ENCODE measurements around the gene CYTH3. TPM values are rescaled to one million over a fixed set of nuclear protein-coding genes. Genes with fewer than 3 reads are reported as not detected.

The CYTH3 gene
- total RNA-seq, 1 donor = 89.4 TPM

DNA sequence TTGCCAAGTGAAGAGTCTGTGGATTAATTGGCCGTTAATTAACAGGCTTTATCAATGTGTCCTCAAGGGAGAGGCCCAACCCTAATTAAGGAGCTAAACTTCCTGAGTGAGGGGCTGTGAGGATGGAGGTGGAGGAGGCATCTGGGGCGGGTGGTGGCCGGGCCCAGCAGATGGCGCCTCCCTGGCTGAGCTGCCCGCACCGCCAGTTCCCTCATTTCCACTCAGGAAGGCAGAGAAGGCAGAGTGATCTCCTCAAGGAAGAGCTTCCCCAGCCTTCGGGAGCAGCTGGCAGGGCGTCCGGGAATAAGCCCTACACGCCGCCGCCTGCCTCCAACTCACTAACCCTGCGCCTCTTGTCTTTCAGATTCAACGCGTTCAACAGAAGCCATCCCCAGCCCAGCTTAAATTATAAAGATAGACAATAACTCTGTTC, 112.2 kb downstream of the CYTH3 start:
- Histone ChIP-seq H2AFZ (ENCODE audit: low read length) (no peak overlapping the region), H3K36me3 (ENCODE audit: insufficient read depth, low read length) (peaks cover 64% of the 10 kb centered on the region), H3K79me2 (ENCODE audit: insufficient read depth, low read length) (peaks cover 2% of the 10 kb centered on the region), H3K27me3 (ENCODE audit: insufficient read depth, low read length) (no peaks in the 10 kb centered on the region), H3K27ac (ENCODE audit: low read depth, low read length) (peak overlapping the region; percentile 59), H3K4me1 (ENCODE audit: insufficient read depth, low read length) (peaks cover 4% of the 10 kb centered on the region), H3K9me3 (ENCODE audit: low read depth, low read length) (no peaks in the 10 kb centered on the region), H3K4me3 (ENCODE audit: insufficient read depth, low read length) (no peak overlapping the region), H4K20me1 (ENCODE audit: insufficient read depth, low read length) (no peaks in the 10 kb centered on the region), H3K4me2 (ENCODE audit: insufficient read depth, low read length) (peak overlapping the region; percentile 21)
- peak; percentile 100 for DNase-seq (ENCODE audit: insufficient read length, low spot score, missing footprints)
- TF ChIP-seq, protein P1, sequence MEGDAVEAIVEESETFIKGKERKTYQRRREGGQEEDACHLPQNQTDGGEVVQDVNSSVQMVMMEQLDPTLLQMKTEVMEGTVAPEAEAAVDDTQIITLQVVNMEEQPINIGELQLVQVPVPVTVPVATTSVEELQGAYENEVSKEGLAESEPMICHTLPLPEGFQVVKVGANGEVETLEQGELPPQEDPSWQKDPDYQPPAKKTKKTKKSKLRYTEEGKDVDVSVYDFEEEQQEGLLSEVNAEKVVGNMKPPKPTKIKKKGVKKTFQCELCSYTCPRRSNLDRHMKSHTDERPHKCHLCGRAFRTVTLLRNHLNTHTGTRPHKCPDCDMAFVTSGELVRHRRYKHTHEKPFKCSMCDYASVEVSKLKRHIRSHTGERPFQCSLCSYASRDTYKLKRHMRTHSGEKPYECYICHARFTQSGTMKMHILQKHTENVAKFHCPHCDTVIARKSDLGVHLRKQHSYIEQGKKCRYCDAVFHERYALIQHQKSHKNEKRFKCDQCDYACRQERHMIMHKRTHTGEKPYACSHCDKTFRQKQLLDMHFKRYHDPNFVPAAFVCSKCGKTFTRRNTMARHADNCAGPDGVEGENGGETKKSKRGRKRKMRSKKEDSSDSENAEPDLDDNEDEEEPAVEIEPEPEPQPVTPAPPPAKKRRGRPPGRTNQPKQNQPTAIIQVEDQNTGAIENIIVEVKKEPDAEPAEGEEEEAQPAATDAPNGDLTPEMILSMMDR (IDR thresholded peaks at IDR 0.05; ENCODE audit: extremely low read depth, low read depth, low read length) = peak; percentile 76

DNA sequence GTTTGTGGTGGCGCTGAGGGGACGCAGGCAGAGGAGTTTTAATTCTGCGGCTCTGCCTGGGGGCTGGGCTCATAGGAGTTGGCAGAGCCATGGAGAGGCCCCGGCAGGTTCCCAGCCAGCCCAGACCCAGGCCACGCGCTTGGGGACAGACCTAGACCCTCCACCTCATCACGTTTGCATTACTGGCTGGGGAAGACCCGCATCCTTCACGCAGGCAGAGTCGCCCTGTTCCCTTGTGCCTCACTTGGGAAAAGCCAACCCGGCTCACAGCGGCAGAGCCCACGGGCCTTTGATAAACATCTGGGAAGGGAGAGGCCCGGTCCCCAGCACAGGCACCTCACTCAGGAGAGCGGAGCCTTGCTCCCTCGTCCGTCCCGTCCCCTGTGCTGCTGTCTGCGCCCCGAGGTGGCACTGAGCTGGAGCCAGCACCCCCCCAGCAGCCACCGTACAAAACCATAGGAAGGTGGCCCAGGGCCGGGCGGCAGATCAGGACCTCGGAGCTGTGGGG, 112.8 kb downstream of the CYTH3 start:
- Histone ChIP-seq H3K4me2 (ENCODE audit: insufficient read depth, low read length) (no peak overlapping the region), H3K27me3 (ENCODE audit: insufficient read depth, low read length) (no peaks in the 10 kb centered on the region), H3K36me3 (ENCODE audit: insufficient read depth, low read length) (peaks cover 62% of the 10 kb centered on the region), H3K27ac (ENCODE audit: low read depth, low read length) (peak overlapping the region; percentile 59), H3K79me2 (ENCODE audit: insufficient read depth, low read length) (peaks cover 2% of the 10 kb centered on the region), H2AFZ (ENCODE audit: low read length) (no peak overlapping the region), H3K4me3 (ENCODE audit: insufficient read depth, low read length) (no peak overlapping the region), H3K9me3 (ENCODE audit: low read depth, low read length) (no peaks in the 10 kb centered on the region), H4K20me1 (ENCODE audit: insufficient read depth, low read length) (no peaks in the 10 kb centered on the region), H3K4me1 (ENCODE audit: insufficient read depth, low read length) (peaks cover 4% of the 10 kb centered on the region)
- peak; percentile 86 for DNase-seq (ENCODE audit: insufficient read length, low spot score, missing footprints)
- TF ChIP-seq, protein P1 (IDR thresholded peaks at IDR 0.05; ENCODE audit: extremely low read depth, low read depth, low read length) = no peak

DNA sequence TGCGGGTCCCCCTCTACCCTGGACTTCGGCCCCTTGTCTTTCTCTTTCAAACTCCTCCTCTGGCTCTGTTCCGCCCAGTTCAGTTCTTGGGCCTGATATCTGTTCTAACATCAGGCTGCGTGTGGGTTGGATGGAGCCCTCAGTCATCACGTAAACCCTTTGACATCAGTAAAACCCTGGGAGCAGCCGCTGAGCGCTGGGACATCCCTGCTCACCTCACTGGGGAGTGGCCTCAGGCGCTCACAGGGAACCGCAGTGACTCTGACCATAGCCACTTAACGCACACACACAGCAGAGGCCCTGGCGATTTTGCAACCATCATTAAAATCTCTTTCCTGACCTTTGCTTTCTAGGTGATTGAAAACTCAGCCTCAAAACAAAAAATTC, 113.3 kb downstream of the CYTH3 start:
- TF ChIP-seq, protein P1 (IDR thresholded peaks at IDR 0.05; ENCODE audit: extremely low read depth, low read depth, low read length) = no peak
- H3K4me3 ChIP-seq (ENCODE audit: insufficient read depth, low read length) = no peak overlapping the region
- peaks cover 4% of the 10 kb centered on the region for H3K4me1 ChIP-seq (ENCODE audit: insufficient read depth, low read length)
- peaks cover 2% of the 10 kb centered on the region for H3K79me2 ChIP-seq (ENCODE audit: insufficient read depth, low read length)
- H3K9me3 ChIP-seq (ENCODE audit: low read depth, low read length) = no peaks in the 10 kb centered on the region
- peaks cover 57% of the 10 kb centered on the region for H3K36me3 ChIP-seq (ENCODE audit: insufficient read depth, low read length)
- H3K27me3 ChIP-seq (ENCODE audit: insufficient read depth, low read length) = no peaks in the 10 kb centered on the region
- no peak overlapping the region for H3K4me2 ChIP-seq (ENCODE audit: insufficient read depth, low read length)
- H4K20me1 ChIP-seq (ENCODE audit: insufficient read depth, low read length) = no peaks in the 10 kb centered on the region
- DNase-seq (ENCODE audit: insufficient read length, low spot score, missing footprints) = peak; percentile 71
- no peak overlapping the region for H2AFZ ChIP-seq (ENCODE audit: low read length)
- no peak overlapping the region for H3K27ac ChIP-seq (ENCODE audit: low read depth, low read length)

DNA sequence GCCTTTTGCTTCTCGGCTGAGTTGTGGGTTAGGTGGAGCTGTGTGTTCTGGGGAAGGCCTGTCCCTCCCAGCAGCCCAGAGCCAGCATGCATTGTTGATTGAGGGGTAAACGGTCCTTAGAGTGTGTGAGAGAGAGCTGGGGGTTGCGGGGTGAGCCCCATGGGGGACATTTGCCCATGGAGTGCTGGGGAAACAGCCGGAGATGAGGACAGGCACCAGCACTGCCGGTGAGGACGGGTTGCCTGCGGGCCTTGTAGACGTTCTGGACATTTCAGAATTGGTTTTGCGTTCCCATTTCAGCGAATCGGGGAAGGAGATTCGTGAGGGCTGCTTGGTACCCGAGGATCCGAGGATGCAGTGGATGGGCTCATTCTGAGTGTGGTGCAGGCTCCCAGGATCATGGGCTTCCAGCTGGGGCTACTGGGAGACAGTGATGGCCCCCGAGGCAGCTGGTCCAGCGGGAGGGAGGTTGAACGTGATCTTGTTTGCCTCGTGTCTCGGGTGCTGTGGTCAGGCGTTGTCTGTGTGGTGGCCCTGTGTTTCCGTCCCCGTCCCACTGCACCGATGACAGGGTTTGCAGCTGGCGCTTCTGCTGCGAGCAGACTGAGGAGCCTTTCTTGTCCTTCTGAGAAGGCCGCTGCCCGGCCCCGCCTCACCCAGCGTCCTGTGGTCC, 113.9 kb downstream of the CYTH3 start:
- no peak overlapping the region for H3K4me2 ChIP-seq (ENCODE audit: insufficient read depth, low read length)
- TF ChIP-seq, protein P1 (IDR thresholded peaks at IDR 0.05; ENCODE audit: extremely low read depth, low read depth, low read length) = no peak
- H3K27me3 ChIP-seq (ENCODE audit: insufficient read depth, low read length) = no peaks in the 10 kb centered on the region
- H3K4me1 ChIP-seq (ENCODE audit: insufficient read depth, low read length) = peaks cover 4% of the 10 kb centered on the region
- no peak overlapping the region for H2AFZ ChIP-seq (ENCODE audit: low read length)
- DNase-seq (ENCODE audit: insufficient read length, low spot score, missing footprints) = peak; percentile 83
- no peak overlapping the region for H3K27ac ChIP-seq (ENCODE audit: low read depth, low read length)
- H3K79me2 ChIP-seq (ENCODE audit: insufficient read depth, low read length) = peaks cover 2% of the 10 kb centered on the region
- no peak overlapping the region for H3K4me3 ChIP-seq (ENCODE audit: insufficient read depth, low read length)
- no peaks in the 10 kb centered on the region for H4K20me1 ChIP-seq (ENCODE audit: insufficient read depth, low read length)
- H3K9me3 ChIP-seq (ENCODE audit: low read depth, low read length) = no peaks in the 10 kb centered on the region
- H3K36me3 ChIP-seq (ENCODE audit: insufficient read depth, low read length) = peaks cover 52% of the 10 kb centered on the region

Measured in osteoblast (primary cell).